H9 (cell line): ENCODE results near the gene PDZD2. TPM values are rescaled to one million over a fixed set of nuclear protein-coding genes. Genes with fewer than 3 reads are reported as not detected.

ENCODE experiments used
- DNase-seq: peaks from one replicate; pipeline ENCODE4 v3.0.0-alpha.2; 2017
- H2AFZ ChIP-seq: one replicate; pipeline ENCODE4 v1.6.1; 2013; ENCODE audit warnings: mild to moderate bottlenecking, low read length, control low read depth, moderate library complexity
- H2AK5ac ChIP-seq: 2 replicates; pipeline ENCODE4 v1.6.1; 2013; ENCODE audit warnings: low read length, control low read depth, mixed read lengths; ENCODE audit not compliant: insufficient read length
- H2BK120ac ChIP-seq: one replicate; pipeline ENCODE4 v1.6.1; 2013; ENCODE audit warnings: low read depth, mild to moderate bottlenecking, low read length, control low read depth, inconsistent platforms; ENCODE audit not compliant: poor library complexity, severe bottlenecking
- H2BK12ac ChIP-seq: 2 replicates; pipeline ENCODE4 v1.6.1; 2013; ENCODE audit warnings: low read length, control low read depth, mixed read lengths, low read depth; ENCODE audit not compliant: insufficient read length
- H2BK15ac ChIP-seq: 2 replicates; pipeline ENCODE4 v1.6.1; 2013; ENCODE audit warnings: low read depth, low read length, control low read depth
- H2BK20ac ChIP-seq: one replicate; pipeline ENCODE4 v1.6.1; 2013; ENCODE audit warnings: low read depth, mild to moderate bottlenecking, low read length, control low read depth, inconsistent platforms; ENCODE audit not compliant: poor library complexity, severe bottlenecking
- H2BK5ac ChIP-seq: 2 replicates; pipeline ENCODE4 v1.6.1; 2013; ENCODE audit warnings: low read length, control low read depth, mixed read lengths; ENCODE audit not compliant: insufficient read length
- H3K14ac ChIP-seq: 2 replicates; pipeline ENCODE4 v1.6.1; 2013; ENCODE audit warnings: low read length, control low read depth; ENCODE audit not compliant: insufficient read depth
- H3K18ac ChIP-seq: 2 replicates; pipeline ENCODE4 v1.6.1; 2013; ENCODE audit warnings: low read depth, mild to moderate bottlenecking, mixed read lengths, low read length, control low read depth; ENCODE audit not compliant: insufficient read length
- H3K23ac ChIP-seq: 2 replicates; pipeline ENCODE4 v1.6.1; 2013; ENCODE audit warnings: low read length, control low read depth, mixed read lengths, low read depth; ENCODE audit not compliant: insufficient read length
- H3K23me2 ChIP-seq: 2 replicates; pipeline ENCODE4 v1.6.1; 2013; ENCODE audit warnings: low read depth, mild to moderate bottlenecking, mixed read lengths, low read length, control low read depth; ENCODE audit not compliant: insufficient read length, poor library complexity, severe bottlenecking
- H3K27ac ChIP-seq: 2 replicates; pipeline ENCODE4 v1.5.1; 2013; ENCODE audit warnings: low read length, control low read depth, mixed read lengths, low read depth; ENCODE audit not compliant: insufficient read length
- H3K27me3 ChIP-seq: 2 replicates; pipeline ENCODE4 v1.6.1; 2013; ENCODE audit warnings: low read length, control low read depth, inconsistent platforms; ENCODE audit not compliant: insufficient read depth
- H3K4ac ChIP-seq: 2 replicates; pipeline ENCODE4 v1.6.1; 2013; ENCODE audit warnings: low read depth, mild to moderate bottlenecking, control low read depth, inconsistent platforms, low read length, moderate library complexity
- H3K4me1 ChIP-seq: 2 replicates; pipeline ENCODE4 v1.6.1; 2013; ENCODE audit warnings: low read length, control low read depth, inconsistent platforms; ENCODE audit not compliant: insufficient read depth
- H3K4me2 ChIP-seq: 2 replicates; pipeline ENCODE4 v1.6.1; 2013; ENCODE audit warnings: low read length, control low read depth, mixed read lengths; ENCODE audit not compliant: insufficient read length, insufficient read depth
- H3K56ac ChIP-seq: 2 replicates; pipeline ENCODE4 v1.6.1; 2013; ENCODE audit warnings: low read depth, mild to moderate bottlenecking, mixed read lengths, low read length, control low read depth; ENCODE audit not compliant: insufficient read length
- H3K79me1 ChIP-seq: 2 replicates; pipeline ENCODE4 v1.6.1; 2013; ENCODE audit warnings: low read depth, mild to moderate bottlenecking, moderate library complexity, low read length, control low read depth, inconsistent platforms; ENCODE audit not compliant: insufficient read depth, poor library complexity, severe bottlenecking
- H3K79me2 ChIP-seq: 2 replicates; pipeline ENCODE4 v1.6.1; 2013; ENCODE audit warnings: low read length, control low read depth, inconsistent platforms; ENCODE audit not compliant: insufficient read depth
- H3K9ac ChIP-seq: 2 replicates; pipeline ENCODE4 v1.6.1; 2013; ENCODE audit warnings: low read length, control low read depth, mixed read lengths; ENCODE audit not compliant: insufficient read length; ENCODE audit errors: extremely low read depth
- H3K9me3 ChIP-seq: one replicate; pipeline ENCODE4 v1.6.1; 2013; ENCODE audit warnings: low read depth, low read length, inconsistent platforms; ENCODE audit not compliant: control insufficient read depth
- H3T11ph ChIP-seq: one replicate; pipeline ENCODE4 v1.6.1; 2013; ENCODE audit warnings: mild to moderate bottlenecking, low read length, control low read depth, inconsistent platforms
- H4K20me1 ChIP-seq: one replicate; pipeline ENCODE4 v1.6.1; 2013; ENCODE audit not compliant: control insufficient read depth, insufficient read length, insufficient read depth
- H4K5ac ChIP-seq: 2 replicates; pipeline ENCODE4 v1.6.1; 2013; ENCODE audit warnings: low read depth, mild to moderate bottlenecking, mixed read lengths, low read length, control low read depth; ENCODE audit not compliant: insufficient read length
- H4K8ac ChIP-seq: replicated peaks from 2 replicates; pipeline ENCODE4 v1.6.1; 2013; ENCODE audit warnings: low read length, control low read depth, mixed read lengths, low read depth; ENCODE audit not compliant: insufficient read length
- H4K91ac ChIP-seq: 2 replicates; pipeline ENCODE4 v1.6.1; 2013; ENCODE audit warnings: low read depth, mild to moderate bottlenecking, moderate library complexity, mixed read lengths, low read length, control low read depth; ENCODE audit not compliant: insufficient read length
- H3K27ac Mint-ChIP-seq, 3 experiments: 2 replicates in 2 of 3; 3 replicates in 1 of 3; pipeline ENCODE4 v1.8.0; 2020 to 2021; ENCODE audit warnings: mixed read lengths in 3 of 3, mild to moderate bottlenecking in 1 of 3, moderate library complexity in 1 of 3
- H3K27me3 Mint-ChIP-seq: 2 replicates; pipeline ENCODE4 v1.8.0; 2021; ENCODE audit warnings: low read depth, mild to moderate bottlenecking, moderate library complexity, mixed read lengths
- H3K36me3 Mint-ChIP-seq, 3 experiments: 2 replicates in 2 of 3; 3 replicates in 1 of 3; pipeline ENCODE4 v1.8.0; 2020 to 2021; ENCODE audit warnings: low read depth in 3 of 3, mixed read lengths in 3 of 3; ENCODE audit not compliant: insufficient read depth in 1 of 3
- H3K4me1 Mint-ChIP-seq, 2 experiments: 2 replicates each; pipeline ENCODE4 v1.8.0; 2020; ENCODE audit warnings: mixed read lengths in 2 of 2
- H3K4me3 Mint-ChIP-seq, 2 experiments: 2 replicates in 1 of 2; 3 replicates in 1 of 2; pipeline ENCODE4 v1.8.0; 2020 to 2021; ENCODE audit warnings: mild to moderate bottlenecking in 2 of 2, mixed read lengths in 2 of 2, moderate library complexity in 1 of 2
- H3K9me3 Mint-ChIP-seq, 2 experiments: 2 replicates in 1 of 2; 3 replicates in 1 of 2; pipeline ENCODE4 v1.8.0; 2020; ENCODE audit warnings: mild to moderate bottlenecking in 2 of 2, mixed read lengths in 2 of 2, moderate library complexity in 1 of 2
- CTCF ChIP-seq: fragments of 200-600 bp; sonication (generic); conservative IDR thresholded peaks from 3 replicates; pipeline ENCODE4 v1.8.0; 2021; ENCODE audit warnings: antibody characterized with exemption, mild to moderate bottlenecking
- WGBS: extraction: QIAGEN DNeasy Blood & Tissue Kit; methylation state at CpG from one replicate; pipeline ENCODE4 v1.1.7; 2013; ENCODE audit warnings: missing lambda C conversion rate, low lambda C conversion rate, mixed read lengths; ENCODE audit not compliant: insufficient read length; ENCODE audit errors: extremely low coverage; 5-methylcytosine and 5-hydroxymethylcytosine counted together
- total RNA-seq: library from RNA; stranded (reverse); gene quantifications from 2 replicates; pipeline ENCODE4 v1.2.1, GENCODE V29; 2021

Gene PDZD2
- total RNA-seq, 1 experiment from 2014 or later: 9.9 TPM

- WGBS: no CpG with 5 or more reads among the region's 3 CpGs
- no peaks in the 10 kb centered on the region for H3K23me2 ChIP-seq
Observed at GRCh38 chr5:31845361-31845760, 206.4 kb downstream of the PDZD2 start.

More at GRCh38 chr5:31845361-31845760, 206.4 kb downstream of the PDZD2 start:
- Mint-ChIP-seq H3K4me1 (peaks cover 2 to 5% of the 10 kb centered on the region in 2 experiments; a peak in 1 of 4 replicates), H3K27me3 (no peaks in the 10 kb centered on the region), H3K4me3 (no peak overlapping the region), H3K9me3 (no peaks in the 10 kb centered on the region), H3K27ac (no peak overlapping the region), H3K36me3 (no peaks in the 10 kb centered on the region)
- Histone ChIP-seq H3K79me1 (no peaks in the 10 kb centered on the region), H2AK5ac (no peak overlapping the region), H2BK12ac (no peak overlapping the region), H3K4me2 (no peak overlapping the region), H4K20me1 (no peaks in the 10 kb centered on the region), H3K4me1 (no peaks in the 10 kb centered on the region), H3K27ac (no peak overlapping the region), H3K14ac (no peak overlapping the region), H3K4ac (no peak overlapping the region), H2BK20ac (no peak overlapping the region), H2BK120ac (no peak overlapping the region), H4K8ac (no peak overlapping the region), H3K27me3 (no peaks in the 10 kb centered on the region), H3K18ac (no peak overlapping the region), H3K79me2 (no peaks in the 10 kb centered on the region), H4K91ac (no peak overlapping the region), H2BK5ac (no peak overlapping the region), H2BK15ac (no peak overlapping the region), H3K9ac (no peak overlapping the region), H2AFZ (no peak overlapping the region), H3T11ph (no peak overlapping the region), H3K56ac (no peak overlapping the region), H4K5ac (no peak overlapping the region), H3K23ac (no peak overlapping the region), H3K9me3 (no peaks in the 10 kb centered on the region)
- TF ChIP-seq CTCF: no peak
- DNase-seq: no peak
